ENCODE data around the gene CAMK1D. TPM values are rescaled to one million over a fixed set of nuclear protein-coding genes. Genes with fewer than 3 reads are reported as not detected.

The CAMK1D gene
- total and polyA plus RNA-seq, 8 donors = 4.4 to 10.8 (median 4.8) TPM

- intact Hi-C loops (cut with DNase I) = no loop called here
- TF ChIP-seq CTCF (IDR thresholded peaks at IDR 0.05) = no peak
- DNase-seq = no peak
- ATAC-seq = no peak
- Histone ChIP-seq H3K9me3 (no peaks in the 10 kb centered on the region), H3K27ac (no peak overlapping the region), H3K36me3 (no peaks in the 10 kb centered on the region), H3K4me3 (no peak overlapping the region), H3K27me3 (peaks cover 0 to 33% of the 10 kb centered on the region in 2 donors), H3K4me1 (peaks cover 0 to 10% of the 10 kb centered on the region in 2 donors)
Measured at GRCh38 chr10:12401466-12401865, 52.1 kb downstream of the CAMK1D start.

- peaks cover 0 to 47% of the 10 kb centered on the region in 2 donors for H3K27me3 ChIP-seq
- H3K4me1 ChIP-seq = peaks cover 0 to 5% of the 10 kb centered on the region in 2 donors
- intact Hi-C loops (cut with DNase I) = no loop called here
- no peak overlapping the region for H3K4me3 ChIP-seq
- ATAC-seq (no peak), DNase-seq (no peak)
- no peak overlapping the region for H3K27ac ChIP-seq
- H3K9me3 ChIP-seq = no peaks in the 10 kb centered on the region
- H3K36me3 ChIP-seq = no peaks in the 10 kb centered on the region
- TF ChIP-seq CTCF (IDR thresholded peaks at IDR 0.05) = no peak
Measured at GRCh38 chr10:12403119-12403518, 53.8 kb downstream of the CAMK1D start.

- ATAC-seq (peak; percentile 89), DNase-seq (peak in 1 of 4 donors; percentile 46)
Measured at GRCh38 chr10:12405342-12406320, 56.3 kb downstream of the CAMK1D start.

GRCh38 chr10:12406764-12407400 lies 57.5 kb downstream of the CAMK1D start:
- no peak for TF ChIP-seq CTCF (IDR thresholded peaks at IDR 0.05)
- H3K27ac ChIP-seq = no peak overlapping the region
- H3K4me3 ChIP-seq = no peak overlapping the region
- ATAC-seq (no peak), DNase-seq (no peak)
- H3K9me3 ChIP-seq = no peaks in the 10 kb centered on the region
- H3K27me3 ChIP-seq = peaks cover 0 to 68% of the 10 kb centered on the region in 2 donors
- intact Hi-C loops (cut with DNase I) = no loop called here
- no peaks in the 10 kb centered on the region for H3K36me3 ChIP-seq
- peaks cover 0 to 5% of the 10 kb centered on the region in 2 donors for H3K4me1 ChIP-seq

More at GRCh38 chr10:12405342-12406320, 56.3 kb downstream of the CAMK1D start:
- H3K9me3 ChIP-seq = no peaks in the 10 kb centered on the region
- no peak for TF ChIP-seq CTCF (IDR thresholded peaks at IDR 0.05)
- intact Hi-C loops (cut with DNase I) = no loop called here
- peak overlapping the region in 1 of 2 donors; percentile 3 for H3K27ac ChIP-seq
- no peak overlapping the region for H3K4me3 ChIP-seq
- peaks cover 0 to 66% of the 10 kb centered on the region in 2 donors for H3K27me3 ChIP-seq
- no peaks in the 10 kb centered on the region for H3K36me3 ChIP-seq
- H3K4me1 ChIP-seq = peaks cover 0 to 5% of the 10 kb centered on the region in 2 donors

GRCh38 chr10:12408472-12408871 lies 59.1 kb downstream of the CAMK1D start:
- Histone ChIP-seq H3K9me3 (no peaks in the 10 kb centered on the region), H3K36me3 (no peaks in the 10 kb centered on the region), H3K4me1 (peaks cover 0 to 5% of the 10 kb centered on the region in 2 donors), H3K27me3 (peaks cover 0 to 55% of the 10 kb centered on the region in 2 donors), H3K4me3 (no peak overlapping the region), H3K27ac (no peak overlapping the region)
- TF ChIP-seq CTCF (IDR thresholded peaks at IDR 0.05) = no peak
- ATAC-seq = no peak
- intact Hi-C loops (cut with DNase I) = no loop called here
- no peak for DNase-seq

All from left lung (tissue), 10 donors.